Islet precursor cell (in vitro differentiated cells): Measurements from ENCODE around the gene DSE.

ENCODE experiments used
- DNase-seq: peaks from one replicate; pipeline ENCODE4 v3.0.0-alpha.2; 2018

Gene DSE

DNA sequence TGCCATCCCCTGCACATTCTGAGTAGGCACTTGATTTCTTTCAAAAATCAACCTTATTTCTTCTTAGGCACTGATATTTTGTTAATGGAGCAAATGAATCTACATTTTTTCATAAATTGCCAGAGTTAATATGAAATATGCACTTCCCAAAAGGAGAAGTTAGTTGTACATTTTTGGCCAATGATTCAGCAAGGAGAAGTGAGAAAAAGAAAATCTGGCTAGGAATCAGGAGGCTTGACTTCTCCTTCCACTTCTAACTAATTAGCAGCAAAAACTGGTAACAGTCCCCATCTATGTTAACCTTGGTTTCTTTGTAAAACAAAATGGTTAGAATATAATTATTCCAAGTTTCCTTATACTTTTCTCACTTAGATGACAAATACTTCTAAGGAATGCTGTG is 7.0 kb upstream of the DSE start:
- no peak for DNase-seq

DNA sequence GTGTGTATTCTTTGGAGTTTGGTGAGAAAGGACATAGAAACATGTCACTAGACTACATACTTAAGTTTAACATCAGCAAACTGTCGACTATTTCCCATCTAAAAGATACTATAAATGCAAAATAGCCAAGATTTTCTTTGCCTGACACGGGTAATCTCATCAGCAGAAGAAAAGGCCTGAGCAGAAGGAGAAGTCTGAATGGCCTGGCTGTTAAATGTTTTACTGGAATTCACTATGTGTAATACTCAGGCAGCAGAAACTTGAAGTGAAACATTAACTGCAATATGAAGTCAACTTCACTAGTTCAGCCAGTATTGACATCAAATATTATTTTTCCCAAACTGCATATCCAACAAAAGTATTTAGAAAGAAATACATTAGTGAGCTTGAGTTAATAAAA is 6.4 kb upstream of the DSE start:
- no peak for DNase-seq

DNA sequence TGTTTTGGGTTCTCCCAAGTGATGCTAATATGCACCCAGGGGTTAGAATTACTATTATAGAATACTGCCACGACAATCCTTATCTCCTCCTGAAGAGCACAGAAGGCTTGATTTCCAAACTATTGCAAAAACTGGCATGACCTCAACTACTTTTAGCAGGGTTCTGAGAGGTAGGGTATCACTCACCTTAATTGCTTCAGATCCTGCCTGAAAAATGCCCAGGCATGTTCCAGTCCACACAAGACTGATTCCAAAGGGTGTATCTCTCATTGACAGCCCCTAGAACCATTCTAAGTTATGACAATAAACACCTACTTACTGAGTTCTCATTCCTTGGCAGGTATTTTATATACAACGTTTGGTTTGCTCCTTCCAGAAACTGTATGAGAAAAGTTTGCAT is 5.0 kb upstream of the DSE start:
- no peak for DNase-seq

DNA sequence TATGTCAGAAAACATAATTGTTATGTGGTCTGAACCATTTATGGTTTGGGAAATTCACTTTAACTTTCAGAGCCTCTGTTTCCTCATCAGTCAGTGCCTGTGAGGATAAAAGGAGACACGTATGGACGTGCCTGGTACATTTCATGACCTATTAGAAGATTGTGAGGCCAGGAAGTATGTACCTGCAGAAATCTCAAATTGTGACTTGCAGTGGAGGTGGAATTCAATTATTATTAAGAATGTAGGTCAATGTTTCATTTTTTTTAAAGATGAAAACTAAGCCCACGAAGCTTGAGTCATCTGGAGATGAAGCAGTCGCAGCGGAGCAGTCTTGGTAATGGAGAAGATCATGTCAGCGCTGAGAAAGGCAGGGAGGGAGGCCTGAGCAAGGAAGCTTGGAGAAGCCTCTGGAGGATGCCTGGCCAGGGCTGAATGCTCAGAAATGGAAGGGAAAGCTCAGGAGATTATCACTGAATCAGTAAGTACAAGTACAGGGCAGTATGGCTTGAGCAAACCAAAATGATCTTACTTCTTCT is 3.9 kb upstream of the DSE start:
- no peak for DNase-seq

DNA sequence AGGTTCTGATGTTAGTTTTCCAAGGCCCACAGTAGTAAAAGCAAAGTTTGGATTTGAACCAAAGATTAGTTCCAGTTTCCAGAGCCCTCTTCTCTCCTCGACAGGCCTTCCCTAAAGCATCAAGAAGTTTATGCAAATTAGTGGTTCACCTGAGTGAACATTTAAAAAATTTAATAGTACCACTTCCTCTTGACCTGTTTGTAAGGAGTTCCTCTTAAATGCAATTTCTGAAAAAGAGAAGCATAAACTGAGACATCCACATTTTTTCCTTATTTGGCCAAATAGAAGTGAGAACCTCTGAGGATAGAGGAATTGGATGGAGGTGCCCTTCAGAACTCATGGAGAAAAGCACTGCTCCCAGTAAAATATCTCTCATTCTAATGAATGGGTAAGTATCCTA is 1.2 kb upstream of the DSE start:
- DNase-seq: no peak

DNA sequence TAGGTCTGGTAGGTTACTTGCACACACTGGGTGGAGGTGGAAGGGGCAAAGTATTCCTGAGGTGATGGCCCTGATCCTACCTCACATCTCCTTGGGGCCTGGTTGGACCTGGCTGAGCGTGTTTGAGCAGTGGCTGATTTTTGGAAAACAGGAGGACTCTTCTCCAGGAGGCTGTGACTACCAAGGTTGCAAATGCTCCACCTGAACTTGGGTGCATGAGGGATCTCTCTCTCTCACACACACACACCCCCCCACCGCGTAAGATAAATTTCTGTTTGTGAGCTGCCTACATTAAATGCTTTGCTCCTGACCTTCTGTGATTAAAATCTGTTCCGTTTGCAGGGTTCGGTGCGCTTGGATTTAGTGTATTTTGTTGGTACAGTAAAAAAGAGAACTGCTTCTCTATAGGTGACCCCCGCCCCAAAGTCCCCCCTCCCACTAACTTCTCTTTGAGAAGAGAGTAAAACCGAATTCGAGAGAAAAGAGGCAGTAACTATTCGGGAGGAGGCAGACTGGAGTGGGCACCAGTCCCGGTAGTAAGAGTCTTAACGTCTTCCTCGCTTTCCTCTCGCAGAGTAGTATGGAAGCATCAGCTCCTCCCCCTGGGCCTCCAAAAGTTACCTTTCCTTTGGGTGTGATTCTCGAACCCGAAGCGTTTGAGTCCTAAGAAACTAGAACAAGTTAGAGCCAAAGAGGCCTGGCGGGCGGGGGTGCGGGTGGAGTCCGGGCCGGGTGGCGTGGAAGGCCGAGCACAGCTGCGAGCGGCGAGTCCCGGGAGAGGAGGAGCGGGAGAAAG is 585 bp upstream of the DSE start:
- DNase-seq: peak; percentile 82

DNA sequence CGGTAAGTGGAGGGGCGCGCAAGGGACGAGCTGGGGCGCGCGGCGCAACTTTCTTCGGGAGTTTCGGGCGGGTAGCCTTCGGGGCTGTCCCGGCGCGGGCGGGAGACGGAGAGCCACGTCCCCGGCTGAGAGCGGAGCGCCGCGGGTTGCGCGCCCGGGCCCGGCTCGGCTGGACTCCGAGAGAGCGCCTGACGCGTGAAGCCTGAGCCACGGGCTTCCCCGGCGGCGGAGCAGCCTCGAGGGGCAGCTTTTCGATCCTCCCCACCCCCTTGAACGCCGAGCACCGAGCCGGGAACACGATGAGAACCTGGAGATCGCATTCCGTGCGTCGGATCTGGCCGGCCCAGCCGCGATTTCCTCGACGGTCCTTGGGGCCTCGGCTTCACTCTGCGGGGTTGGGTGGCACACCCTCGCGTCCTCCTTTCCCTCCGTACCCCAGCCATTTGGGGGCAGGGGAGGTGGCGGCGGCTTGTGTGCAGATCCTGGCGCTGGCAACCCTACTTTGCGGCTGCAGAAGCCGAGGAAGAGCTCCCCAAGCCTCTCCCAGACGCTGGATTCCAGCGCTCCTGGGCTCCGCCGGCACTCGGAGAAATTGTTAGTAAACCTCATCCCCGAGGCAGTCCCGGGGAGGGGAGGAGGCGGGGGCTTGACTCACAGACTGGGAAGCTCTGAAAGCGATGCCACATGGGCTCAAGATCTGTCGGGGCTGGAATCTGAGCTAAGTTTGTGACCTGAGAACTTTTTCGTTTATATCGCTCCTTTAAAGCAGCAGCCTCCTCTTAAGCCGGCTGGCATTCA is 572 bp downstream of the DSE start:
- DNase-seq: peak; percentile 96

DNA sequence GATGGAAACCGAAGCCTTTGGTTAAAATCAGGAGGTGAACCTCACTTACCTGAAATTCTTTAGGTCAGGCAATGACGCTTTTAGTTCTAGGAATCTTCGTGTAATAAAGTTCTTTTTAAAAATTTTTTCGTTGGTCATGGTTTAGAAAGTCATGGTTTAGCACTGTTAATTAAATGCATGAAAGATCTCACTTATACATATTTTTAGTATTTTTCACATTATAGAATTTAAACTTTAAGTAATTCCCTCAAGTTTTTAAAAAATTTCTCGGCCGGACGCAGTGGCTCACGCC is 1.1 kb downstream of the DSE start:
- DNase-seq: no peak

DNA sequence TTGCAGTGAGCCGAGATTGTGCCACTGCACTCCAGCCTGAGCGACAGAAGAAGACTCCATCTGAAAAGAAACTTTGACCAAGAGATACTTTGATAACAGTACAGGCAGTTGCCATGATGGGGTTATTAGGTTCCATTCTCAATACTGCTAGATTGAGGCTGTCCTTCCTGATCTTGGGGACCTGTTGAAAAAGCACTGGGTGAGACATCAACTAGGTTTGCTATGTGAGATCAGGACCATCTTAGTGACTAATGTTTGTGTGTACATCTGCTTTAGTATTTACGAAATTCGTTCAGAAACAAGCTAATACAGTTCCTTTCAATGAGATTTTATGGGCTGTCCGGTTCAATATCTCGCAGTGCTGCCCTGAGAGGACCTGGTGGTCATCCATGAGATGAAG is 2.6 kb downstream of the DSE start:
- no peak for DNase-seq

DNA sequence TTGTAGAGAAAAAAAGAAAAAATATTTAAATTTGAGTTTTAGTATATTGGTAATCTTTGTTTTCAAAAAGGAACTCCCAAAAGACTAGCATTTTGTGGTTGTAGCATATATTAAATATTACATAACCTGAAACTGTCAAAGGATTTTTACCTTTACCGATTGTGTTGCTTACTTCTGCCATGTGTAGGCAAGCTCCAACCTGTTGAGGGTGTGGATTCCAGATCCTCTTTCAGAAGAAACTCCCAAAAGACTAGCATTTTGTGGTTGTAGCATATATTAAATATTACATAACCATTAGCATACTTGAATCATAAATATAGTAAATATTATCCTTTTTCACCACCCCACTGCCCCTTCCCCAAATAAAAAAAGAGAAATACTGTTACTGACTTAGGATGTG is 3.2 kb downstream of the DSE start:
- no peak for DNase-seq

DNA sequence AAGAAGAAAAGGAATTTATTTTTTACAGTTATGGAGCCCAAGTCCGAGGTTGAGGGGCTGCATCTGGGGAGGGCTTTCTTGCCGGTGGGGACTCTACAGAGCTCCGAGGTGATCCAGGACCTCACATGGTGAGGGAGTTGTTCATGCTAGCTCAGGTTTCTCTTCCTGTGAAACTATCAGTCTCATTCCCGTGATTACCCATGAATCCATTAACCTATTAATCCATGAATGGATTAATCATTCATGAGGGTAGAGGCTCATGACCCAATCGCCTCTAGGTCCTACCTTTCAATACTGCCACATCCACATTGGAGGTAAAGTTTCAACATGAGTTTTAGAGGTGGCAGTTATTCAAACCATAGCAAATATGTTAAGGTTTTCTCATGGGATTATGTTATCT is 3.8 kb downstream of the DSE start:
- no peak for DNase-seq

DNA sequence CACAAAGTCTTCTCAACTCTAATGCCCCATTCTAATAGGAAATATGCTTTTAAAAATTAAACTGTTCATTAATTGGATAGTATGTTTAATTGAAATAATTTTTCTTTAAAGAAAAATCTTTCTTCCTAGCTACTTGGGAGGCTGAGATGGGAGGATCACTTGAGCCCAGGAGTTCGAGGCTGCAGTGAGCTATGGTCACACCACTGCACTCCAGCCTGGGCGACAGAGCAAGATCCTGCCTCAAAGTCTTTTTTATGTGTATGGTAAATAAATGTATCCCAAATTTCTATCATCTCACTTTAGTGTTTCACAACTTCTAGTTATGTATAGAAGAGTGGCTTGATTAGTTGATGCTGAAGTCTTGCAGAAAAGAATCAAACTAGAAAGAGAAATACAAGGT is 4.5 kb downstream of the DSE start:
- no peak for DNase-seq

DNA sequence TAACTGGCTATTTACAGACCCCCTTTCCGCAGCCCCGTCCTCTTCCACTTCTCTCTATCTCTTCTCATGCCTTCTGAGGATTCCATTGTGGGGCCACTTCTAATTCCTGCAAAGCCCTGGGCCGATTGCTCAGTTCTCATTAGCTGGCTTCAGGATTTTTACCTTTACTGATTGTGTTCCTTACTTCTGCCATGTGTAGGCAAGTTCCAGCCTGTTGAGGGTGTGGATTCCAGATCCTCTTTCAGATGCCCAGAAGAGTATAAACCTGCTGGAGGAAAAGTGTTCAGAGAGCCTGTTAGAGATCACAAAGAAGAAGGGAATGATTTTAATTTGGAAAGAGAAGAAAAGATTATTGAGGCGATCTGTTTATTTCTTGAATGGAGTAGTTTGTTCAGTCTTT is 5.4 kb downstream of the DSE start:
- no peak for DNase-seq

DNA sequence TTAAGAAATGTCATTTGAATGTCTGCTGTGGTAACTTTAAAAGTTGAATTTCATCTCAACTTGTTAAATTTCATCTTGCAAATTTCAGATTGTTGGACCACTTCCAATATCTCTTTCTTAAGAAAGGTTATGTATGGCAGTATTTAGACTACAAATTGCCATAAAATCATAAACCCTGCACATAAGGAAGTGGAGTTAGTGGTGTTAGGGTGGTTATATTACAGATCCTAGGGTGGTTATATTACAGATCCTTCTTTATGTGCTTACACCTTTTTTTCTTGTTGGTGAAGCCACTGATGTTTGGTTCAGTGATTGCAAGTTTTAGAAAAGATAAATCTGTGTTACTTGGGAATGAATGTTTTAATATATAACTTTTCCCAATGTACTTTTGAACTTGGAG is 9.0 kb downstream of the DSE start:
- no peak for DNase-seq

DNA sequence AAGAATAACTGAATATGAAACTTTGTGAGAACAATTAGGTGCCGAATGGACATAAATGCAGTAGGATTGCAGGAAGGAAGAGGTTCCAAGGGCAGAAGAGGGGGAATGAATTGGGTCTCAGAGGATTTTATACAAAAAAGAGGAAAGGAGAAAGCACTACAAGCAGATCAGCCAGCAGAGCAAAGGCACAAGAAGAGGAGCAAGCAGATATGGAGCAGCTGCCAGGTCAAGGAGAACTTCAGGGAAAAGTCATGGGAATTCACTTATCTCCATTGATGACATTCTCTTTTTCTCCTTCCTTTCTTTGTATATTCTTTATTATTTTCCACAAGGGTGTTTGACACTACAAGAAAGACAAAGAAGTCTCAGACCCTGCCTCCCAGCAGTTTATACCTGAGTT is 9.6 kb downstream of the DSE start:
- DNase-seq: no peak

DNA sequence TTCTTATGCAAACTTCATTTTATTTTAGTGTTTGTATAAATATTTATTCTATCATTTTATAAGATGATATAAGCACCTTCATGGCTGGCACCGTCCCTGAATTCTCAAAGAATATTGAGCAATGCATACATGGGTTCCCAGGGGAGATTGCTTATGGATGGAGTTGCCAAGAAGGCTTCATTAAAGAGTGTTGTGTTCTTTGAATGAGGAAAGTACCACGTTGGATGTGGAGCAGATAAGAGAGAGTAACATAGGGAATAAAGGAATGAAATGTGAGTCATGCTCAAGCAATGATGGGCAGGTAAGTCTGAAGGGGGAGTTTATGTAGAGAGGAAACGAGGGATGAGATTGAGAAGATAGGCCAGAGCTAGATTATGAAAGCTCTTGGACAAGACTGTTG is 10.3 kb downstream of the DSE start:
- no peak for DNase-seq

DNA sequence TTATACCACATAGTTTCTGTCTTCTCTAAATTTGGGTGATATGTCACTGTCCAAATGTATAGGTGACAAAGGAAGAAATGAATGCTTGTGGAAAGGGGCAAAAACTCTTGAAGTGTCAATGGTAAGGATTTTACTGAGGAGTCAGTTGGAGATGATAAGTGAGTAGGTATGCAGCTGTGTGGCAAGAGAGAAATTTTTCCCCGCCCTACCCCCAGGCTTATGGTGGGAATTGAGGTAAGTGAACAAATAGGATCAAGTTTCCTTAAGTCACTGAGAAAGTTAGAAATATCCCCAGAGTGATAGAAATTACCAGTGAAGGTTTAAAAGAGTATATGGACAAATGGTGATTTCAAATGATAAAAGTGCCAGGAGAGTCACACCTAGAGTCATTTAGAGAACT is 11.8 kb downstream of the DSE start:
- DNase-seq: no peak

DNA sequence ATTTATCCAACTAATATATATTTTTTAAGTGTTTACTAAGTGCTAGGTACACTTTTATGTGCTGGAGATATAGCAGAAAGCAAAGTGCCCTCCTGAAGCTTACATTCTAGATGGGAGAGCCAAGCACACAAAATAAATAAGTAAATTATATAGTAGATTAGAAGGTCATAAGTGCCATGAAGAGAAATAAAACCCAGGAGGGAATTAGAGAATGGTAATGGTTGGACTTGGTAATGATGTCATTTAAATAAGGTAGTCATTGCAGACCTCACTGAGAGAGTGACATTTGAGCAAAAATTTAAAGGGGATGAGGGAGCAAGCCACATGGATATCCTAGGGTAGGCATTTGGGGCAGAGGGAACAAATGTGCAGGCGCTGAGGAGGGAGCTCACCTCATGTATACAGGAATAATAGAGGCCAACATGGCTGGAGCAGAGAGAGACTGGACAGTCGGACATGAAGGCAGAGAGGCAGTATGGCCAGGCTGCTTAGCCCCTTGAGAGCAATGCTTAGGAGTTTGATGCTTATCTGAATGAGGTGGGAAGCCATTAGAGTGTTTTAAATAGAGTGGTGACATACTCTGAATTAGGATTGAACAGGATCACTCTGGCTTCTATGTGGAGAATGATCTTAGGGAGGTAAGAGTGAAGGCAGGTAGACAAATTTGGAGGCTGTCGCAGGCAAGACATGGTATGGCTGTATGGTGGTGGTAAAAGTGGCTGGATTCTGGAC is 14.1 kb downstream of the DSE start:
- DNase-seq: no peak

DNA sequence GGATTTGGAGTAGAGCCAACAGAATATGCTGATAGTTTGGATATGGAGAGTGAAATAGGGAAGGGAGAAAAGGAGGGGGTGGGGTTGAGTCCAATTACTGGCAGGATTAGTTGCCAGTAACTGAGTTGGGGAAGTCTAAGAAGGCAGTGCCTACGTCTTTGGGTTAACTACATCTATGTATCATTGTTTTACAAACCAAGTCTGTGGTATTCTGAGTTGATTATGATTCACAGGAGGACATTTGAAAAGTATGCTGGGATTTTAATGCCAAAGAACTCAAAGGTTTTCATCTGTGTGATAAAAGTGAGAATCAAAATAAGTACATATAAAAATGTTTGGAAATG is 14.7 kb downstream of the DSE start:
- DNase-seq: no peak

DNA sequence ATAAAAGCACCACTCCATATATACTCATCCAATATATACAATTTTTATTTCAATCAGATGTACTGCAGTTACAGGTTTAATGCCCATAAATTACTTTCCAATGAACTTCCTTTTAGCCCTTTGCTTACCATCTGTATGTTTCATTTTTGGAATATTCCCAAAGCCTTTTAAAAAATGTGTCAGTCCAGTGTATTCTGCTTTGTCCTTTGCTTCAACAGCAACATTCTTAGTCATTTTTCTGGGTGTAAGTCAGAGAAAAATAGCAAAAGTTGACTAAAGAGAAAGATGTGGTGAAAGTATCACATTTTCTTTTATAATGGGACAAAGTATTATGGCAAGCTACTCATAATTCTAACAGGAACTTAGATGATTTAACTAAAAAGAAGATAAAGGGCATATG is 15.2 kb downstream of the DSE start:
- DNase-seq: no peak

DNA sequence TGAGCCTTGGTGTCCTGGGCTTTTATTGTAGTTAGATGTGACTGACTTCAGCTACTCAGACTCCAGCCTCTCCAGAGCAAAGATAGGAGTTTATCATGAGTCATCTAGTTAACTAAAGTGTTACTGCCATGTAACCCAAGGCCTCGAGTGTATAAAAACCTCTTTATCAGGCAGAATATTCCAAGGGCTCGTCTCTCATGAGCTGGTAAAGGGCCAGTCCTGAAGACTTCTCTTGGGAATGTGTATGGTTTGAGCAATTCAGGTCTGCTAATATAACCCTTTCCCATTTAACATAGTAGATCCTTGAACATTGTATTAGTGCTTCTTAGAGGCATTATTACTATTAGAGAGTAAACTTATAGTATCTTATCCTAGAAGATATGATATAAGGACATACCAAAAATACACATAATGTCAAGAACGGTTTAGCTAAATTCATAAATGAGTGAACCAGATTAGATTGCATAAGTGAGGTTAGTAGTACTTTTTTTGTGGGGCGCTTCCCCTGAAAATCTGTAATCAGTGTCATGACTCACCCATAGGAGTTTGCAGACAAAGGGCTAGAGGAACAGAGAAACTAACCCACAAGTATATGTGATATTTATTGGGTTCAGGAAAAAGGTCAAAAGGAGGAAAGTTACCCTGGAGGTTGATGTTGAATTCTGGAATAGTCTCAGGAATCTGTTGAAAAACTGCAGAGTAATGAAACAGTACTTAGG is 16.0 kb downstream of the DSE start:
- no peak for DNase-seq

DNA sequence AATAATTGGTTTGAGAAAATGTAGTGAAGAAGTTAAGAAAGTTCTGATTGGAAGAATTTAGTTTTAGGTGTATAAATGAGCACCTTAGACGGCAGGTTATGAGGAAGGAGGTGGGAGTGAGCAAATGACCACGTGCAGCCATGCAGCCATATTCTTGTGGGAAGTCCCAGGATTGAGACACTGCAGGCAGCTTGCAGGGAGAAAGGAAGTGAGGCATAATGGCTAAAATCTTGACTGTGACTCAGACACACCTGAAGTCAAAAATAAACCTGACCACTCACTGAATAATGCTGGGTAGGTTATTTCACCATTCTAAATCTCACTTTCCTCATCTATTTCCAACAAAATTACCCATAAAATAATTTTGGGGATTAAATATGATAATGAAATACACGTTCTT is 16.6 kb downstream of the DSE start:
- no peak for DNase-seq

DNA sequence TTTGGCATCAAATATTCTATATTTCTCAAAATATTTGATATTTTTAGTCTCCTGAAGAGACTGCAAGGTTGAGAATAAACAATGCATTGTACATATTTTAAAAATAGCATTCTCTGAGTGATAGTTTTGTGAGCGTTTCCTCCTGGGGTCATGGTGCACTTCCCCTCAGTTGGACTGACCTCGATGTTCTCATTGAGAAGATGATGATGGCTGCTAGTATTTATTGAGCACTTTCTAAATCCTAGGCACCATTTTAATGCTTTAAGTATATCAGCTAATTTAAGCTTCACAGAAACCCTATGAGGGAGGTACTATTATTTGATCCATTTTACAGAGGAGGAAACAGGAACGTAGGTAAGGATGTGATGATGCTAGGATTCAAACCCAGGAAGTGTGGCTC is 18.2 kb downstream of the DSE start:
- no peak for DNase-seq
